GM12878 (cell line): ENCODE results near the gene EEF1B2. TPM values are rescaled to one million over a fixed set of nuclear protein-coding genes. Genes with fewer than 3 reads are reported as not detected.

Experiments
- ATAC-seq: fragments of 200-7000 bp; cut with Tn5 transposase; 3 replicates; pipeline ENCODE4 v1.9.1; 2020; ENCODE audit warnings: mild to moderate bottlenecking, moderate library complexity
- BruUV-seq: library from RNA; stranded (reverse); fragments of 400-500 nt; replicated peaks from 2 replicates; lab custom pipeline; 2021; lab: Mats Ljungman, UMichigan
- CTCF ChIA-PET: fragments of 300-600 bp; sonication (Branson Sonifier 250); formaldehyde crosslinking; extraction: SDS; loops from one replicate; lab custom pipeline; 2021; ENCODE audit warnings: inconsistent platforms; lab: Yijun Ruan, JAX
- POLR2A ChIA-PET: fragments of 350-600 bp; formaldehyde crosslinking; extraction: SDS; loops from one replicate; lab custom pipeline; 2021; ENCODE audit warnings: inconsistent platforms; lab: Charles Lee
- RAD21 ChIA-PET: fragments of 300-600 bp; sonication (Branson Sonifier 250); formaldehyde crosslinking; loops from one replicate; lab custom pipeline; 2023; ENCODE audit warnings: antibody characterized with exemption; ENCODE audit not compliant: unreplicated experiment; lab: Charles Lee
- SMC1A ChIA-PET: fragments of 300-600 bp; sonication (Branson Sonifier 250); formaldehyde crosslinking; loops from one replicate; lab custom pipeline; 2023; ENCODE audit not compliant: unreplicated experiment, uncharacterized antibody; lab: Charles Lee
- DNase-seq: peaks from one replicate; pipeline ENCODE4 v3.0.0-alpha.2; 2011; ENCODE audit warnings: low read depth, low spot score
- FAIRE-seq: peaks from 3 replicates; lab custom pipeline; 2011; peaks lifted over from hg19 to GRCh38; lab: Jason Lieb, UNC
- H2AFZ ChIP-seq: 2 replicates; pipeline ENCODE4 v1.6.0; 2011; ENCODE audit warnings: low read depth, low read length, control low read depth; ENCODE audit not compliant: control insufficient read depth
- H3K27ac ChIP-seq: 2 replicates; pipeline ENCODE4 v1.5.1; 2011; ENCODE audit warnings: control low read depth; ENCODE audit not compliant: control insufficient read depth, insufficient read depth
- H3K27me3 ChIP-seq, 2 experiments: replicated peaks in 1 of 2; 2 replicates each; pipeline versions ENCODE4 v1.6.0 to v1.6.1; 2011; ENCODE audit warnings: low read length in 1 of 2; ENCODE audit not compliant: control insufficient read depth in 2 of 2, insufficient read depth in 2 of 2
- H3K36me3 ChIP-seq, 2 experiments: 2 replicates each; pipeline ENCODE4 v1.5.1; 2011; ENCODE audit warnings: low read length in 1 of 2; ENCODE audit not compliant: control insufficient read depth in 2 of 2, insufficient read depth in 2 of 2
- H3K4me1 ChIP-seq: 2 replicates; pipeline ENCODE4 v1.6.1; 2011; ENCODE audit warnings: mild to moderate bottlenecking, low read length, moderate library complexity, mixed read lengths; ENCODE audit not compliant: control insufficient read depth, insufficient read depth
- H3K4me2 ChIP-seq: 2 replicates; pipeline ENCODE4 v1.6.0; 2011; ENCODE audit warnings: control low read depth; ENCODE audit not compliant: control insufficient read depth, insufficient read depth
- H3K4me3 ChIP-seq: fragments of 200-600 bp; sonication (generic); 2 replicates; pipeline ENCODE4 v1.5.1; 2016
- H3K79me2 ChIP-seq: 2 replicates; pipeline ENCODE4 v1.6.0; 2011; ENCODE audit warnings: low read length; ENCODE audit not compliant: control insufficient read depth, insufficient read depth
- H3K9ac ChIP-seq: 2 replicates; pipeline ENCODE4 v1.8.0; 2011; ENCODE audit warnings: low read length, control low read depth, mixed read lengths; ENCODE audit not compliant: control insufficient read depth, insufficient read depth
- H3K9me3 ChIP-seq: replicated peaks from 3 replicates; pipeline ENCODE4 v1.5.1; 2011; ENCODE audit warnings: mild to moderate bottlenecking, low read length; ENCODE audit not compliant: control insufficient read depth, insufficient read depth
- H4K20me1 ChIP-seq: 2 replicates; pipeline ENCODE4 v1.6.0; 2011; ENCODE audit not compliant: control insufficient read depth, insufficient read depth
- E2F8 ChIP-seq: fragments of 450-650 bp; IDR thresholded peaks from 2 replicates; pipeline ENCODE4 v1.6.1; 2018; ENCODE audit warnings: mild to moderate bottlenecking, low read depth, moderate library complexity; ENCODE audit not compliant: partially characterized antibody
- EZH2 ChIP-seq: IDR thresholded peaks from 2 replicates; pipeline ENCODE4 v1.6.1; 2012; ENCODE audit warnings: low read depth, mild to moderate bottlenecking, control low read depth, inconsistent platforms, low read length, borderline replicate concordance; ENCODE audit not compliant: control insufficient read depth
- FOS ChIP-seq: IDR thresholded peaks from 3 replicates; pipeline ENCODE4 v1.6.1; 2011; ENCODE audit warnings: borderline replicate concordance; ENCODE audit not compliant: insufficient read length; ENCODE audit errors: extremely low read depth
- KDM1A ChIP-seq: fragments of 200-600 bp; sonication (generic); IDR thresholded peaks from 2 replicates; pipeline ENCODE4 v1.6.1; 2016; ENCODE audit warnings: borderline replicate concordance
- MYB ChIP-seq: fragments of 150-350 bp; IDR thresholded peaks from 2 replicates; pipeline ENCODE4 v1.6.1; 2014; ENCODE audit warnings: mild to moderate bottlenecking, low read depth, low read length, borderline replicate concordance
- NFYB ChIP-seq: IDR thresholded peaks from 2 replicates; pipeline ENCODE4 v1.6.1; 2011; ENCODE audit warnings: low read depth, mild to moderate bottlenecking, low read length, improper control_type of control experiment, moderate library complexity; ENCODE audit not compliant: insufficient read depth
- NR2C2 ChIP-seq: IDR thresholded peaks from 2 replicates; pipeline ENCODE4 v1.6.1; 2011; ENCODE audit warnings: borderline replicate concordance, low read depth; ENCODE audit not compliant: control insufficient read depth, insufficient read length
- SKIL ChIP-seq: fragments of 450-650 bp; IDR thresholded peaks from 2 replicates; pipeline ENCODE4 v1.6.1; 2017; ENCODE audit warnings: mild to moderate bottlenecking, low read depth, inconsistent platforms; ENCODE audit not compliant: poor library complexity, severe bottlenecking
- ZBTB11 ChIP-seq: fragments of 450-650 bp; formaldehyde crosslinking; IDR thresholded peaks from 2 replicates; pipeline ENCODE4 v1.5.0; 2022; ENCODE audit warnings: mild to moderate bottlenecking, missing genetic modification characterization
- ZNF207 ChIP-seq: fragments of 450-650 bp; IDR thresholded peaks from 2 replicates; pipeline ENCODE4 v1.6.1; 2014; ENCODE audit warnings: antibody characterized with exemption, mild to moderate bottlenecking, borderline replicate concordance
- ZNF384 ChIP-seq: IDR thresholded peaks from 2 replicates; pipeline ENCODE4 v1.6.1; 2012; ENCODE audit warnings: low read depth, mild to moderate bottlenecking, low read length, improper control_type of control experiment, borderline replicate concordance
- WGBS: methylation state at CpG from one replicate; pipeline ENCODE4 v1.1.6; 2016; ENCODE audit warnings: low lambda C conversion rate; ENCODE audit not compliant: insufficient replicate concordance, insufficient coverage; ENCODE audit errors: missing lambda C conversion rate; 5-methylcytosine and 5-hydroxymethylcytosine counted together
- in situ Hi-C: fragments of 300-500 bp; cut with MboI; formaldehyde crosslinking; loops from 9 replicates; pipeline ENCODE4 v1.14.3; 2018; ENCODE audit warnings: mixed read lengths
- intact Hi-C: fragments of 100-400 bp; cut with micrococcal nuclease; formaldehyde crosslinking; loops from one replicate; pipeline ENCODE4 v1.14.2; 2022; ENCODE audit not compliant: unreplicated experiment
- polyA plus RNA-seq, 11 experiments: library from polyadenylated mRNA; depleted of rRNA in 4 of 11; unstranded in 6 of 11; stranded (reverse) in 5 of 11; fragments of >200 nt; fragmentation: Nextera tagmentation in 4 of 11; fragmentation: Illumina TruSeq in 1 of 11; extraction: Ambion mirVana in 4 of 11; extraction: Trizol in 1 of 11; gene quantifications; 1 replicate in 1 of 11; 2 replicates in 10 of 11; pipeline versions ENCODE4 v1.2.1 to v1.2.3, GENCODE V29; 2011 to 2016; ENCODE audit warnings: inconsistent platforms in 2 of 11, missing spikeins in 2 of 11, low read depth in 1 of 11
- total RNA-seq, 4 experiments: library from RNA; depleted of rRNA in 3 of 4; stranded (reverse); fragments of >200 nt in 3 of 4; fragmentation: Illumina TruSeq in 1 of 4; extraction: Trizol in 1 of 4; gene quantifications; 2 replicates each; pipeline versions ENCODE4 v1.2.1 to v1.2.3, GENCODE V29; 2013 to 2021

The EEF1B2 gene
- total and polyA plus RNA-seq, 10 of the 15 experiments (the other 5 are each of a cell fraction or from before 2014, with no cell fraction given): 719 to 2,110 (median 1,232) TPM

- TF ChIP-seq E2F8: no peak
- TF ChIP-seq ZNF384: no peak
Observed at GRCh38 chr2:206192157-206192556, 32.5 kb downstream of the EEF1B2 start (continued).

GRCh38 chr2:206193671-206194357 lies 34.1 kb downstream of the EEF1B2 start:
- RAD21 ChIA-PET: no interaction called here
- intact Hi-C loops: no loop called here

More at GRCh38 chr2:206193671-206194357, 34.1 kb downstream of the EEF1B2 start:
- Histone ChIP-seq H3K79me2 (no peaks in the 10 kb centered on the region), H3K9ac (no peak overlapping the region), H3K27ac (no peak overlapping the region), H3K36me3 (no peaks in the 10 kb centered on the region), H3K4me2 (no peak overlapping the region), H4K20me1 (no peaks in the 10 kb centered on the region), H3K9me3 (no peaks in the 10 kb centered on the region), H3K4me1 (no peaks in the 10 kb centered on the region), H2AFZ (no peak overlapping the region), H3K4me3 (no peak overlapping the region), H3K27me3 (peaks cover 0 to 2% of the 10 kb centered on the region in 2 experiments; a peak in 1 of 4 replicates)
- WGBS: 55% methylated on average over 2 of the region's 2 CpGs
- DNase-seq: no peak
- in situ Hi-C loops: no loop called here
- no TSS peak for BruUV-seq
- CTCF ChIA-PET: no interaction called here
- POLR2A ChIA-PET: no interaction called here
- FAIRE-seq: no peak
- TF ChIP-seq KDM1A (no peak), MYB (no peak), NFYB (no peak), ZBTB11 (CRISPR knock-in tag) (no peak), ZNF207 (no peak), NR2C2 (no peak), FOS (no peak), SKIL (no peak), EZH2 (no peak)
- SMC1A ChIA-PET: no interaction called here
- ATAC-seq: no peak
